Suppressor macrophage (primary cell): Measurements from ENCODE around the gene SLIT1.
"Not testable (repeated sequence)": the region's sequence is repeated elsewhere in the genome, so short reads cannot be mapped to it uniquely, and the experiment has no call there.

Experiments used
- DNase-seq, 4 experiments: peaks; one replicate each; pipeline ENCODE4 v3.0.0-alpha.2; 2020 to 2022

Gene SLIT1

GRCh38 chr10:97039538-97040247 lies 146.1 kb downstream of the SLIT1 start:
- peak in 3 of 4 experiments; percentile 4 to 10 (median 5) for DNase-seq

- DNase-seq, result no peak
These were observed 147.1 kb downstream of the SLIT1 start for GRCh38 chr10:97038688-97039087.

GRCh38 chr10:97037365-97038361 lies 148.1 kb downstream of the SLIT1 start:
- peak; percentile 81 to 88 (median 86) for DNase-seq

- DNase-seq, result no peak
These were observed 150.6 kb downstream of the SLIT1 start for GRCh38 chr10:97034958-97035769.

- DNase-seq, result no peak
These were observed 151.5 kb downstream of the SLIT1 start for GRCh38 chr10:97034301-97034700.

- not testable (repeated sequence) for DNase-seq
These were observed 151.9 kb downstream of the SLIT1 start for GRCh38 chr10:97033841-97034240.

- no peak for DNase-seq
These were observed 153.1 kb downstream of the SLIT1 start for GRCh38 chr10:97032624-97033023.

- no peak for DNase-seq
These were observed 154.3 kb downstream of the SLIT1 start for GRCh38 chr10:97031459-97031858.

GRCh38 chr10:97030894-97031293 lies 154.9 kb downstream of the SLIT1 start:
- no peak for DNase-seq

GRCh38 chr10:97029271-97029670 lies 156.5 kb downstream of the SLIT1 start:
- no peak for DNase-seq

- no peak for DNase-seq
These were observed 157.0 kb downstream of the SLIT1 start for GRCh38 chr10:97028832-97029178.

- no peak for DNase-seq
These were observed 157.5 kb downstream of the SLIT1 start for GRCh38 chr10:97028126-97028831.

- DNase-seq, result peak; percentile 63 to 76 (median 68)
These were observed 160.0 kb downstream of the SLIT1 start for GRCh38 chr10:97025613-97026242.

- no peak for DNase-seq
These were observed 161.3 kb downstream of the SLIT1 start for GRCh38 chr10:97024168-97025073.

- DNase-seq, result no peak
These were observed 162.2 kb downstream of the SLIT1 start for GRCh38 chr10:97023401-97024167.

- DNase-seq, result no peak
These were observed 163.1 kb downstream of the SLIT1 start for GRCh38 chr10:97022616-97023015.

- no peak for DNase-seq
These were observed 165.0 kb downstream of the SLIT1 start for GRCh38 chr10:97020452-97021400.

GRCh38 chr10:97019213-97019844 lies 166.4 kb downstream of the SLIT1 start:
- DNase-seq, result no peak
